IgD-negative memory B cell (primary cell): ENCODE results near the gene ITPA. TPM values are rescaled to one million over a fixed set of nuclear protein-coding genes. Genes with fewer than 3 reads are reported as not detected.

ENCODE experiments used
- H3K27ac Mint-ChIP-seq, 3 donors: one replicate each; pipeline ENCODE4 v1.8.0; 2020 to 2022; ENCODE audit warnings: mild to moderate bottlenecking in 3 of 3, mixed read lengths in 3 of 3, moderate library complexity in 1 of 3
- H3K27me3 Mint-ChIP-seq: one replicate; pipeline ENCODE4 v1.8.0; 2021; ENCODE audit warnings: mixed read lengths
- H3K36me3 Mint-ChIP-seq: one replicate; pipeline ENCODE4 v1.8.0; 2020; ENCODE audit warnings: mild to moderate bottlenecking, mixed read lengths
- H3K4me1 Mint-ChIP-seq, 3 donors: one replicate each; pipeline ENCODE4 v1.8.0; 2020 to 2022; ENCODE audit warnings: mixed read lengths in 3 of 3, mild to moderate bottlenecking in 1 of 3
- H3K4me3 Mint-ChIP-seq, 4 donors: one replicate each; pipeline ENCODE4 v1.8.0; 2020 to 2022; ENCODE audit warnings: mild to moderate bottlenecking in 4 of 4, mixed read lengths in 4 of 4, moderate library complexity in 3 of 4
- H3K9me3 Mint-ChIP-seq, 3 donors: one replicate each; pipeline ENCODE4 v1.8.0; 2020 to 2021; ENCODE audit warnings: mixed read lengths in 3 of 3, mild to moderate bottlenecking in 1 of 3
- polyA plus RNA-seq: library from polyadenylated mRNA; unstranded; fragments of 300-500 nt; fragmentation: Illumina TruSeq; gene quantifications from one replicate; pipeline ENCODE4 v1.2.3, GENCODE V29; 2021

Gene ITPA
- 49.3 TPM for polyA plus RNA-seq

DNA sequence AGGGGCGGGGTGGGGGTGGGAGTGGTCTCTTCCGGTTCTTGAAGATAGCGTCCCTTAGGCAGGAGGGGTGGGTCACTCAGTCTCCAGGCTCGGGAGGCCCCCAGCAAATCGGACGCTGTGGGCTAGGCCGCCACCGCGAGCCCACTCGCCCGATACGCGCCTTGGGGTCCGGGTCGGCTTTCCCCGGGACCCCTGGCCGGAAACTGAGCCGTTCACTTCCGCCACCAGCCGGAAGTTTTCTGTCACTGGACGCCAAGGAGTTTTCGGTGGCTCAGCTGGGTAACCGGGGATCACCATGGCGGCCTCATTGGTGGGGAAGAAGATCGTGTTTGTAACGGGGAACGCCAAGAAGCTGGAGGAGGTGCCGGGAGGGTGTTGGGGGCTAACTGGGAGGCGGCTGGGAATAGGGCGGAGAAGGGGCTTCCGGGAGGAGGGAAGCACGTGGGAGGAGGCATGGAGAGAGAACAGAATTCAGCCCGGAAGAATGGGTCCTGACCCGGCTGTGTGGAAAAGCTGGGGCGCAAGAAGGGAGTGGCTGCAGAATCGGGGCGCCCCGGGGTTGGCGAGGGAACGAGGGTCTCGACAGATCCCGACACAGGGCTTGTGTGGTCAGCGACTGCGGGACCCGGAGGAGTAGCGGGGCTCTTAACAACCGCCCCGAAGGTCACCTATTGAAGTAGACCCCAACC lies at the start of gene ITPA:
Gene ITPA (plus strand): TSS at position 242 of the 689 bp plus-strand sequence. CDS start 54 bp downstream, at position 296.
- Mint-ChIP-seq H3K4me1 (peaks cover 13 to 15% (median 15%) of the 10 kb centered on the region in 3 donors), H3K4me3 (peak within 1 kb of the TSS; percentile 88 to 99 (median 98)), H3K27me3 (no peaks in the 10 kb centered on the region), H3K9me3 (no peaks in the 10 kb centered on the region), H3K36me3 (peaks cover 3% of the 10 kb centered on the region), H3K27ac (peak within 1 kb of the TSS; percentile 36 to 97 (median 94))

DNA sequence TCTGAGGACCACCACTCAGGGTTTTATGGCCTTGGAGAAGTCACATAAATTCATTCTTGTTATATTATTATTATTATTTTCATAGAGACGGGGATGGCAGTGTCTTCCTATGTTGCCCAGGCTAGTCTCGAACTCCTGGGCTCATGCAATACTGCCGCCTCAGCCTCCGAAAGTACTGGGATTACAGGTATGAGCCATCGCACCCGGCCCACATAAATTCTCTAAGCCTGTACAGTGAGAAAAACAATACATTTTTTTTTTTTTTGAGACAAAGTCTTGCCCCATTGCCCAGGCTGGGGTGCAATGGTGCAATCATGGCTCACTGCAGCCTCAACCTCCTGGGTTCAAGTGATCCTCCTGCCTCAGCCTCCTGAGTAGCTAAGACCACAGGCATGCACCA lies 48.9 kb upstream of the ITPA start:
- Mint-ChIP-seq H3K9me3 (no peaks in the 10 kb centered on the region), H3K27ac (peak overlapping the region; percentile 67 to 97 (median 85)), H3K4me1 (peaks cover 35 to 39% (median 36%) of the 10 kb centered on the region in 3 donors), H3K4me3 (peak overlapping the region; percentile 63 to 95 (median 83)), H3K36me3 (no peaks in the 10 kb centered on the region), H3K27me3 (peaks cover 2% of the 10 kb centered on the region)

DNA sequence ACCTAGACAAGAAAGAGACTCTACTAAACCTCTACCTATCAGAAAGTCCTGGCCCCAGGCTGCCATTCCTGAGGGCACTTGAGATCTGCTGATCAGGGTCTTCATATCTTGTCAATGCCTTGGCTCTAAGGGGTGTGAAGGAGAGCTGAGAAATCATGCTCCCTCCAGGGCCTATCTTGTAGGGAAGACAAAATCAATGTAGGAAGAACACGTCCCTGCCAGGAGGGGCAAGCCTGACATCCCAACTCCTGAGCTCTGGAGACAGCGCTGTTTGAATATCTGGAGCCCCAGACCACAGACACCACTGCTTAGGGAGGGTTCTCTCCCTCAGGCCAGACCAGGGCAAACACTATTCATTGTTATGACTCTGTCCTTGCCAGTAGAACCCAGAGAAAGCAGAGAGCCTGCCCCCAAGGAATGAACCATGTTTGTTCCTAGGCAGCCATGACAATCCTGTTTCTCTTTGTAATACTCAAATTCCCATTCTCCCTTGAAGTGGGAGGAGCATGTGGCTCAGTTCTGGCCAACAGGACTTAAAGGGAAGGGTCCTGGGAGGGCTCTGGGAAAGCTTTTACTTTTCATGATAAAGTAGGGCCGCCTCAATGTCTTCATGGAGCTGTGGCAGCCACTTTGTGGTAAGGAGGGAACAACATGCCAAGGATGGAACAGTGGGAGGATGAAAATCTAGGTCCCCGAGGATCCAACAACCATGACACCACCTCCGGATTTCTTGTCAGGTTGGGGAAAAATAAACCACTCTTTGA lies 47.8 kb upstream of the ITPA start:
- H3K9me3 Mint-ChIP-seq, result no peaks in the 10 kb centered on the region

DNA sequence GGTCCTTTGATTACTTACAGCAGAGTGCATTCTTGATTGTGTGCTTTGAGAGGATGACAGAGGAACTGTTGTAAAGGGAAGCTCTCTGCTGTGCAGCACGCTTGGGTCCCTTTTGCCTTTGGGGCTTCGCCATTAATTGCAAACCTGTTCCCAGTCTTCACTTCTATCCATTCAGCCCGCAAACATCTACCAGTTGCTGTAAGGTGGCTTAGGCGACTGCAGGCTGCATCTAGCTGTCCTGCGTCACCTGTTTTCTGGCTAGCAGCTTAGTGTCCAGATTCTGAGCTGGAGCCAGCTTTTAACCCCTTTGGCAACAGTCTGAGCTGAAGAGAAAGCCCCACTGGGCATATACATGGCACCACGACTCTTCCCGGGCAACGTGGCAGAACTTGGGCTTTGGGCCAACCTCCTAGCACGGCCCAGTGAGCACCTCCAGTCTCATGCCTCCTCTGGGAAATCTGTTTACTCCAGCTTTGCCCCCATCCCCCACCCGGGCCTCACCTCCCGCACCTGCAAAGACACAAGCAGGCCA lies 47.2 kb upstream of the ITPA start:
- Mint-ChIP-seq H3K4me1 (peaks cover 20 to 25% (median 21%) of the 10 kb centered on the region in 3 donors), H3K9me3 (no peaks in the 10 kb centered on the region), H3K27me3 (peaks cover 7% of the 10 kb centered on the region), H3K4me3 (peak overlapping the region in 2 of 4 donors; percentile 50 to 87), H3K36me3 (no peaks in the 10 kb centered on the region), H3K27ac (peak overlapping the region in 1 of 3 donors; percentile 85)

More for the DNA sequence above, 47.8 kb upstream of the ITPA start:
- Mint-ChIP-seq H3K4me1 (peaks cover 26 to 32% (median 27%) of the 10 kb centered on the region in 3 donors), H3K36me3 (no peaks in the 10 kb centered on the region), H3K27ac (peak overlapping the region in 2 of 3 donors; percentile 52 to 85), H3K27me3 (peaks cover 7% of the 10 kb centered on the region), H3K4me3 (peak overlapping the region; percentile 50 to 87 (median 71))

DNA sequence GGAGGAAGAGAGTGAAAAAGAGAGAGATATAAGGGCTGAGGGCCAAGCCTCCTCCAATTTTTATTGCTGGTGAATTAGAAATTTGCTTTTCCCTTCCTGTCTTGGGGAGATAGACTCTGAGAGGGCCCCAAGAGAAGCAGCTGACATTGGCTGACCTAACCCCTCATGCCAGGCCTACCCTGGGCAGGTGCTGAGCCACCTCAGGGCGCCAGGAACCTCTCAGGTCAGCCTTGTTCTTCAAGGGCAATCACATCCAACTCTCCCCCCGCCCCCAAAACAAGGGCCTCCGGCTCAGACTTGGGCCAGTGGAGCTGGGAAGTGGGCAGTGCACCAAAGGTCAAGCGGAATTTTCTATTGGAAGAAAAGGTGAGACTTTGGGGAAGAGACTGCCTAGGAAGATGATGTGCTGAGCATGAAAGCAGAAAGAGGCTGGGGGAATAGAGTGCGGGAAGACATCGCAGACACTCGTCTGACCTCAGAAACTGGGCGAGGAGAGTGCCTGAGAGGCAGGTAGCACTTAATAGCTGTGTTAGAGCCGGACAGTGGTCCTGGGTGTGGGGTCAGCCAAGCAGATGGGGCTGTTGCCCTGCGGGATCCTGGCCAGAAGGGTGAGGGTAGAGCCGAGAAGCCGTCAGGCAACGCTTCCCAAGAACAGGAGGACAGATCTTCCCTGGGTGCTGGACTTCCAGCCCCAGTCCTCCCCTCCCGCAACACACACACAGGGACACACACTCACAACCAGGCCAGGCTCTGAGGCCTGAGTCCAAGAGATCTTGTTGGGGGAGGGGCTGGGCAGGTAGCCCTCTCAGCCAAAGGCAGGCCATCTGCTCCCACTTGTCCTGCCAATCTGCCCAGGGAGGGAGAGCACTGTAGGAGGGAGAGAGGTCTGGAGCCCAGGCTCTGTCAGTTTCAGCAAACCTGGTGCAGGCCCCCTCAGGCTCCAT lies 45.9 kb upstream of the ITPA start:
- Mint-ChIP-seq H3K9me3 (no peaks in the 10 kb centered on the region), H3K4me3 (peak overlapping the region in 1 of 4 donors; percentile 84), H3K4me1 (peaks cover 10 to 14% (median 11%) of the 10 kb centered on the region in 3 donors), H3K27ac (peak overlapping the region in 1 of 3 donors; percentile 28), H3K36me3 (no peaks in the 10 kb centered on the region), H3K27me3 (peaks cover 15% of the 10 kb centered on the region)

DNA sequence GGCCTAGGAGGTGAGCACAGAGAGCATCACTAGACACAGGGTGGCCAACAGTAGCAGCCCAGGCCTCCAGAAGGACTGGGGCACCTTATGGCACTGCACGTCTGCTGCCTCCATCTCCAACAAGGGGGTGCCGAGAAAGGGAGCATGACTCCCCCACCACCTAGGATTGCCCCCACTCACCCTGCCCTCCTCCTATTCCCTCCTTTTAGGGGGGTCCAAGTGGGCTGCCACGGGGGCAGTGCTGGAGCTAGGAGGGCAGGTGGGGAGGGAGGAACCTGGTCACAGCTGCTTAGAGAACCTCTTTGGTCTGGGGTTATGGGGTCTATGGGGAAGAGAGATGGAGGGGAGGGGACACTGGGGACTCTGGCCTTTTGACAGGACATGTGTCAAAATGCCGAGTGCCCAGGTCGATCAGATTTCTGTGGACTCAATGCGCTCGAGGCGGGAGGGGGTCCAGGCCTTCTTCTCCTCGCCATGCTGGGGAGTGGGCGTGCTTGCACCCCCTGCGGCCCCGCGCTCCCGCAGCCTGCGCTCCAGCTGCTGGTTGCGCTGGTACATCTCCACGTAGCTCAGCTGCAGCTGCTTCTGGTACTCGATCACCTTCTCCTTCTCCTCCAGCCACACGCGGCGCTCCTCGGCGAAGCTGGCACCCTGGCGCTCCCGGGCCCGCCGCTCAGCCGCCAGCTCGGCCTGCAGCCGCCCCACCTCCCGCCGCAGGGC lies 45.1 kb upstream of the ITPA start:
- Mint-ChIP-seq H3K4me1 (peaks cover 3 to 8% (median 5%) of the 10 kb centered on the region in 3 donors), H3K9me3 (no peaks in the 10 kb centered on the region), H3K36me3 (no peaks in the 10 kb centered on the region), H3K27me3 (peaks cover 22% of the 10 kb centered on the region), H3K4me3 (no peak overlapping the region), H3K27ac (no peak overlapping the region)

DNA sequence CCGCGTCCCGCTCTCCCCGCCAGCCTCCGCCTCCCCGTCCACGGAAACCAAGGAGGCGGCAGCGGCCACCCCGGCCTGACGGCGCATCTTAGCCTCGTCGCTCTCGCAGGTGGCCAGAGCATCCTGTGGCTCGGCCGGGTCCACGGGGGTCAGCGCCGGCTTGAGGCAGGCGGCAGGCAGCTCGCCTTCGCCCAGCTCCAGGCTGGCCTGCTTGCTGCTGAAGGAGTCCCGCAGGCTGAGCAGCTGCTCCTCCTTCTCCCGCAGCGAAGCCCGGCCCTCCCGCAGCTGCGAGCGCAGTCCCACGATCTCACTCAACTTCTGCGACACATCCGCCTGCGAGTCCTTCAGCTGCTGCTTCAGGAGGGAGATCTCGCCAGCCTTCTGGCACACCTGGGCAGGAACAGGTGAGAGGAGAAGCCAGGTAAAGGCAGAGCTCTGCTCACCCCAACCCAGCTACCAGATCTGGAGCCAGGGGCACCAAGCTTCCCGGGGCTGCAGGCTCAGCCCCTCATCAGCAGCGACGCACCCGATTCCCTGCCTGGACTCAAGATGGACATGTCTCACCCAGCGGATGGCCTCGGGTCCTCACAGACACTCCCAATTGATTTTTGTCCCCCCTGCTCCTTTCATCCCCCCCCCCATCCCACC lies 44.4 kb upstream of the ITPA start:
- Mint-ChIP-seq H3K4me3 (no peak overlapping the region), H3K36me3 (no peaks in the 10 kb centered on the region), H3K9me3 (no peaks in the 10 kb centered on the region), H3K4me1 (peaks cover 0 to under 1% (median under 1%) of the 10 kb centered on the region in 3 donors), H3K27ac (no peak overlapping the region), H3K27me3 (peaks cover 22% of the 10 kb centered on the region)

DNA sequence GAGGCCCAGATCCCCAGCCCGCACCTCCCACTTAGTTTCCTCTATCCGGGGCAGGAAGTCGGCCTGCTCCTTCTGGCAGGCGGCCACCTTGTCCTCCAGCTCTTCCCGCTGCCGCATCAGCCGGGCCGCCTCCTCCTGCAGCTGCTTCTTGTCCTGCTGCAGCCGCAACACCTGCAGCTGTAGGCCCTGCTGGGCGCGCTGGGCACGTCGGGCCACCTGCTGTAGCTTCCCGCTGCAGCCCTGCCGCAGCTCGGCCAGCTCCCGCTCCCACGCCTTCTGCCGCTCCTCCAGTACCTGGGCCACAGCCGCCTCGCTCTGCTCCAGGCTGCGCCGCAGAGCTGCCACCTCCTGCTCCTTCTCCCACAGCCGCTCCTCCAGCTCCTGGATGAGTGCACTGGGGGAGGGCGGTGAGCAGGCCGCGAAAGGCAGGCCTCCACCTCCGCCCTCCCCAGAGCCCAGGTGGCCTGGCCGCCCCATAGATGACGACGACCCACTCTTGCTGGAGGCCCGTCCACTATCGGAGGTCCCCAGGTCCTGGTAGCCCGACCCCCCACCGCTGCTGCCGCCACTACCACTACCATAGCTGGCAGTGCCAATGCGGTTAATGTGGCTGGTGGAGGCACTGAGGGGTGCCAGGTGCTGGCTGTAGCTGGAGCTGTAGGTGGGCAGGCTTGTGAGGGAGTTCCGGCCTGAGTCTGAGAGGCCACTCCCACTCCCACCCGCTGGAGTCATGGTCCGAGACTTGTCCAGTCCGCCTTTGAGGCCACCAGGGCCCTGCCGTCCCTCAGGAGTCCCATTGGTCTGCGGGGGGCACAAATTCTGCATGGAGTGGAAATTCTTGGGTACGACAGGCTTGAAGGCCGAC lies 43.6 kb upstream of the ITPA start:
- peaks cover 24% of the 10 kb centered on the region for H3K27me3 Mint-ChIP-seq
- H3K27ac Mint-ChIP-seq, result no peak overlapping the region
- peak overlapping the region in 1 of 4 donors; percentile 17 for H3K4me3 Mint-ChIP-seq
- H3K4me1 Mint-ChIP-seq, result no peaks in the 10 kb centered on the region
- no peaks in the 10 kb centered on the region for H3K9me3 Mint-ChIP-seq
- no peaks in the 10 kb centered on the region for H3K36me3 Mint-ChIP-seq

DNA sequence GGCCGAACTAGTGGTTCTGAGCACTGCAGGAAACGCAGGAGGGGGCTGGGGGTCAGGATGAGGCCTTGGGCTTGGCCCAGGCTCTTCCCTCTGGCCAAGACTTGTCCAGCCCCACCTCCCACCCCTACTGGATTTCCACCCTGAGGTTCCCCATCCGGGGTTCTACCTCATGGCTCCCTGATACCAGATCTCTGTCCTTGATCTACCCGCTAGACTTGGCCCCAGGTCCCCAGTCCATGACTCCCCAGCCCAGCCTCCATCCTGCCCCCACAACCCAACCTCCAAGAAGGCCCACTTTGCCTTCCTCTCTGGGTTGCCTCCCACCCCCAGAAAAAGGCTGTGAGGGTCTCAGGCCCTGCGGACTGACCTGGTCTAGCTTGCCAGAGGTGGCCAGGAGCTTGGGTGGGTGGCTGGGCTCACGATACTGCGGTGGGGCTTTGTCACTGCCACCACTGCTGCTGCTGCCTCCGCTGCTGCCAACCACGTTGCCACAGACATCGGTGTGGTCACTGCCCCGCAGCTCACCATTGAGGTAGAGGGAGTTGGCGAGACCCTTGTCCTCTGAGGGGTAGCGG lies 42.9 kb upstream of the ITPA start:
- H3K4me3 Mint-ChIP-seq, result peak overlapping the region in 2 of 4 donors; percentile 17
- no peak overlapping the region for H3K27ac Mint-ChIP-seq
- peaks cover 26% of the 10 kb centered on the region for H3K27me3 Mint-ChIP-seq
- no peaks in the 10 kb centered on the region for H3K4me1 Mint-ChIP-seq
- H3K9me3 Mint-ChIP-seq, result no peaks in the 10 kb centered on the region
- no peaks in the 10 kb centered on the region for H3K36me3 Mint-ChIP-seq

DNA sequence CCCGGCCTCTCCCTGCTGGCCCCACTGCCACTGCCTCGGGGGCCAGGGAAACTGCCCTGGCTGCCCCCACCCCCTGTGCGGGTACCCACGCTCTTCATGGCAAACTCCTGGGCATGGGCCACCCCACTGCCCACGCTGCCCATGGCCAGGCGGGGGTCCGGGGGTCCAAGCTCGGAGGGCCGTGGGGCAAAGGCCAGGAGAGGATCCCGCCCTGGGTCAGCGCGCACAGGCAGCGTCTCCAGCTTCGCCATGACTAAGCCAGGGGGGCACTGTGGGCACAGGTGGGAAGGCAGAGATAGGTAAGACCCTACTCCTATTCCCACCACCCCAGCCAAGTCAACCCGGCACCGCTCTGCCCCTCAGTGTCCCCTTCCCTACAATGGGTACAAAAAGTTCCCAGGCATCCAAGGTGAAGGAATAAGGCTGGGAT lies 42.4 kb upstream of the ITPA start:
- Mint-ChIP-seq H3K27me3 (peaks cover 29% of the 10 kb centered on the region), H3K27ac (no peak overlapping the region), H3K9me3 (no peaks in the 10 kb centered on the region), H3K4me3 (peak overlapping the region in 1 of 4 donors; percentile 35), H3K36me3 (no peaks in the 10 kb centered on the region), H3K4me1 (no peaks in the 10 kb centered on the region)

DNA sequence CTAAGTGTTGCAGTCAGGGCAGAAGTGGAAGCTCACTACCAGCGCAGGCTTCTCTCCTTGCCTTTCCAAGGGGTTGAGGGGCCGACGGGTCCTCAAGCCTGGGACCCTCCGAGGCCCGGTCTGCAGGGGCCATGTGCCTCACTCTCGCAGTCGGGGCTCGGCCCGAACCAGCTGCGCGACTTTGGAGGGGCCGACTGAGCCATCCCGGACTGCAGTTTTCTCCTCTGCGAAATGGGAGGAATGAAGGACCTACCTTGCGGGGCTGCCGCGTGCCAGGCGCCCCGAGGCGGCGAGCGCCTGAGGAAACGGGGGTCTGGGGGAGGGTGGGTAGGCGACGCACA lies 41.6 kb upstream of the ITPA start:
- H3K4me3 Mint-ChIP-seq, result peak overlapping the region in 1 of 4 donors; percentile 35

DNA sequence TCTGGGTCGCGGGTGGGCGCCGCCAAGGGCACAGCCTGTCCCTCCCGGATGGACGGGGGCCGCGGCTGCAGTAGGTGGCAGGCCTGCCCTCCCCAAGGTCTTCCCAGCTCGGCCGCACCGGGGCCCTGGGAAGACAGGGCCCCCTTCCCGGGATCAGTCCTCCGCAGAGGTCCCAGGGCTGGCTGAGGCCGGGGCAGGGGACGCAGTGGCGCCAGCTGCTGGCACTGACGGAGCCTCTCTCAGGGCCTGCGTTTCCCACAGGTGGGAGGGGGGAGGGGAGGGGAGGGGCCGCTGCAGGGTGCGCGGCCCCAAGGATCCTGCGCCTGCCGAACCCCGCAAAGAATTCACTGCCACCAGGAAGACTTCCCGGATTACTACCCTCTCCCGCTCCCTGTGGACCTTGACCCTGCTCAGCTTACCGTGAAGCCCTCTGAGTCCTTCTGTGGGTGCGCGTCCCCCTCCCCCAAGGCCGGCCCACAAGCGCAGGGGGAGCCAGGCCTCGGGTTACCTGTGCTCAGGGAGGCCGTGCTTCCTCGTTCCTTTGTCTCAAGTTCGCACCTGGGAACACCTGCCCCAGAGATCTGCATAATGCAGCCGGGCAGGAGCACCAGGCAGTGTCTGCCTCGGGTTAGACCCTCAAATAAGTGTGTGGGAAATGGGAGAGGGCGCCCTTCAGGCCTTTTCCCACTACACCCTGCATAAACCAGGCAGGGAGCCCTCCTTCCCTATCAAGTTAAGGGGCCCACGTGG lies 41.0 kb upstream of the ITPA start:
- H3K27me3 Mint-ChIP-seq, result peaks cover 28% of the 10 kb centered on the region
- H3K27ac Mint-ChIP-seq, result peak overlapping the region in 2 of 3 donors; percentile 26 to 81
- H3K4me1 Mint-ChIP-seq, result peaks cover 0 to 5% (median 4%) of the 10 kb centered on the region in 3 donors
- no peaks in the 10 kb centered on the region for H3K9me3 Mint-ChIP-seq
- peak overlapping the region in 2 of 4 donors; percentile 23 to 51 for H3K4me3 Mint-ChIP-seq
- no peaks in the 10 kb centered on the region for H3K36me3 Mint-ChIP-seq

More for the DNA sequence above, 41.6 kb upstream of the ITPA start:
- Mint-ChIP-seq H3K9me3 (no peaks in the 10 kb centered on the region), H3K27ac (no peak overlapping the region), H3K36me3 (no peaks in the 10 kb centered on the region), H3K27me3 (peaks cover 29% of the 10 kb centered on the region), H3K4me1 (peaks cover 0 to 4% (median 4%) of the 10 kb centered on the region in 3 donors)
